WERI-Rb-1 (cell line): Measurements from ENCODE around the gene KLRK1.
"Not testable (repeated sequence)": the region's sequence is repeated elsewhere in the genome, so short reads cannot be mapped to it uniquely, and the experiment has no call there.

Experiments
- DNase-seq: peaks from one replicate; pipeline ENCODE4 v3.0.0-alpha.2; 2020
- H3K27ac ChIP-seq: fragments of 250-450 bp; sonication (Bioruptor Pico); 2 replicates; pipeline ENCODE4 v1.5.1; 2020; ENCODE audit warnings: mild to moderate bottlenecking, moderate library complexity
- H3K27me3 ChIP-seq: fragments of 250-450 bp; sonication (Bioruptor Pico); 2 replicates; pipeline ENCODE4 v1.5.1; 2021; ENCODE audit warnings: mild to moderate bottlenecking, low read depth, moderate library complexity; ENCODE audit not compliant: insufficient read depth, severe bottlenecking
- H3K36me3 ChIP-seq: fragments of 250-450 bp; sonication (Bioruptor Pico); 2 replicates; pipeline ENCODE4 v1.5.1; 2020; ENCODE audit warnings: mild to moderate bottlenecking, moderate library complexity
- H3K4me3 ChIP-seq: 2 replicates; pipeline ENCODE4 v1.5.1; 2011; ENCODE audit warnings: low read depth, mild to moderate bottlenecking, control low read depth, low read length
- H3K9me3 ChIP-seq: fragments of 250-450 bp; sonication (Bioruptor Pico); 2 replicates; pipeline ENCODE4 v1.5.1; 2021; ENCODE audit warnings: mild to moderate bottlenecking, moderate library complexity; ENCODE audit not compliant: severe bottlenecking
- CTCF ChIP-seq: IDR thresholded peaks from 2 replicates; pipeline ENCODE4 v1.5.1; 2011; ENCODE audit warnings: low read depth, mild to moderate bottlenecking, control low read depth, inconsistent platforms, low read length

Gene KLRK1

GRCh38 chr12:10354502-10354901, 35.3 kb downstream of the KLRK1 start:
- Histone ChIP-seq H3K27ac (no peak overlapping the region), H3K9me3 (no peaks in the 10 kb centered on the region)
- DNase-seq = no peak

GRCh38 chr12:10354071-10354470, 35.8 kb downstream of the KLRK1 start:
- no peak for DNase-seq
- H3K27me3 ChIP-seq = no peaks in the 10 kb centered on the region
- H3K36me3 ChIP-seq = no peaks in the 10 kb centered on the region
- H3K4me3 ChIP-seq = no peak overlapping the region
- H3K27ac ChIP-seq = no peak overlapping the region
- no peak for TF ChIP-seq CTCF
- no peaks in the 10 kb centered on the region for H3K9me3 ChIP-seq

More at GRCh38 chr12:10354502-10354901, 35.3 kb downstream of the KLRK1 start:
- H3K27me3 ChIP-seq = no peaks in the 10 kb centered on the region
- no peak overlapping the region for H3K4me3 ChIP-seq
- H3K36me3 ChIP-seq = no peaks in the 10 kb centered on the region
- TF ChIP-seq CTCF = no peak

GRCh38 chr12:10351457-10351856, 38.4 kb downstream of the KLRK1 start:
- DNase-seq, H3K9me3 ChIP-seq, H3K27me3 ChIP-seq, H3K36me3 ChIP-seq, H3K27ac ChIP-seq, H3K4me3 ChIP-seq: not testable (repeated sequence)

- Histone ChIP-seq H3K36me3 (no peaks in the 10 kb centered on the region), H3K4me3 (no peak overlapping the region), H3K9me3 (no peaks in the 10 kb centered on the region), H3K27me3 (no peaks in the 10 kb centered on the region), H3K27ac (no peak overlapping the region)
- TF ChIP-seq CTCF = no peak
- no peak for DNase-seq
These were observed 47.8 kb downstream of the KLRK1 start for GRCh38 chr12:10341892-10342509.

GRCh38 chr12:10340946-10341345, 48.9 kb downstream of the KLRK1 start:
- H3K9me3 ChIP-seq, DNase-seq, H3K36me3 ChIP-seq, H3K27me3 ChIP-seq, H3K4me3 ChIP-seq, H3K27ac ChIP-seq: not testable (repeated sequence)

GRCh38 chr12:10339053-10339840, 50.6 kb downstream of the KLRK1 start:
- Histone ChIP-seq H3K4me3 (no peak overlapping the region), H3K27me3 (no peaks in the 10 kb centered on the region), H3K27ac (no peak overlapping the region), H3K9me3 (no peaks in the 10 kb centered on the region), H3K36me3 (no peaks in the 10 kb centered on the region)
- DNase-seq = no peak
- no peak for TF ChIP-seq CTCF

- not testable (repeated sequence) for H3K27me3 ChIP-seq, DNase-seq, H3K27ac ChIP-seq, H3K9me3 ChIP-seq, H3K4me3 ChIP-seq, H3K36me3 ChIP-seq
These were observed 51.4 kb downstream of the KLRK1 start for GRCh38 chr12:10338470-10338869.

- not testable (repeated sequence) for H3K4me3 ChIP-seq, H3K36me3 ChIP-seq, H3K27ac ChIP-seq, H3K27me3 ChIP-seq, DNase-seq, H3K9me3 ChIP-seq
These were observed 53.6 kb downstream of the KLRK1 start for GRCh38 chr12:10336196-10336595.
